Mucosa of descending colon (tissue), 3 donors: ENCODE results near the gene OBP2A. TPM values are rescaled to one million over a fixed set of nuclear protein-coding genes. Genes with fewer than 3 reads are reported as not detected.

Experiments
- ATAC-seq: fragments of 200-7000 bp; cut with Tn5 transposase; one replicate; pipeline ENCODE4 v1.9.1; 2020; ENCODE audit warnings: mild to moderate bottlenecking, moderate library complexity
- DNase-seq, 3 donors: peaks; one replicate each; pipeline ENCODE4 v3.0.0-alpha.2; 2020
- H3K36me3 ChIP-seq: fragments of 200-600 bp; one replicate; pipeline ENCODE4 v1.8.0; 2021; ENCODE audit warnings: low read depth, mild to moderate bottlenecking
- H3K4me1 ChIP-seq: fragments of 200-600 bp; one replicate; pipeline ENCODE4 v1.8.0; 2021; ENCODE audit warnings: low read depth, mild to moderate bottlenecking
- H3K4me3 ChIP-seq: fragments of 200-600 bp; one replicate; pipeline ENCODE4 v1.8.0; 2021; ENCODE audit warnings: mild to moderate bottlenecking
- H3K9me3 ChIP-seq: fragments of 200-600 bp; one replicate; pipeline ENCODE4 v1.8.0; 2021; ENCODE audit warnings: mild to moderate bottlenecking
- intact Hi-C, 2 donors: fragments of 100-400 bp; cut with DNase I in 1 of 2; cut with micrococcal nuclease in 1 of 2; formaldehyde crosslinking; loops; one replicate each; pipeline versions ENCODE4 v1.11.0 to v1.11.1; 2022; cut with DNase I, micrococcal nuclease
- total RNA-seq, 3 donors: library from RNA; stranded (reverse); fragmentation: NEBNext Ultra II Directional in 2 of 3; extraction: Animal tissue kit (Norgen Biotek cat#: 25700) in 2 of 3; gene quantifications; one replicate each; pipeline versions ENCODE4 v1.2.1 to v1.2.4, GENCODE V29; 2021 to 2023
- TF ChIP-seq, protein P1 (sequence below): fragments of 200-600 bp; IDR thresholded peaks from one replicate; pipeline ENCODE4 v1.8.0; 2022; ENCODE audit warnings: antibody characterized with exemption, mild to moderate bottlenecking
- donor health status: DM: no; HTN: no; CAD: no; lungs with moderate emphysema.
- donor health status: DM: no; HTN: no; CAD: no.
- donor health status: DM: no; HTN: yes; CAD: no.

OBP2A gene
- total RNA-seq, 3 donors from 2014 or later = not detected

DNA sequence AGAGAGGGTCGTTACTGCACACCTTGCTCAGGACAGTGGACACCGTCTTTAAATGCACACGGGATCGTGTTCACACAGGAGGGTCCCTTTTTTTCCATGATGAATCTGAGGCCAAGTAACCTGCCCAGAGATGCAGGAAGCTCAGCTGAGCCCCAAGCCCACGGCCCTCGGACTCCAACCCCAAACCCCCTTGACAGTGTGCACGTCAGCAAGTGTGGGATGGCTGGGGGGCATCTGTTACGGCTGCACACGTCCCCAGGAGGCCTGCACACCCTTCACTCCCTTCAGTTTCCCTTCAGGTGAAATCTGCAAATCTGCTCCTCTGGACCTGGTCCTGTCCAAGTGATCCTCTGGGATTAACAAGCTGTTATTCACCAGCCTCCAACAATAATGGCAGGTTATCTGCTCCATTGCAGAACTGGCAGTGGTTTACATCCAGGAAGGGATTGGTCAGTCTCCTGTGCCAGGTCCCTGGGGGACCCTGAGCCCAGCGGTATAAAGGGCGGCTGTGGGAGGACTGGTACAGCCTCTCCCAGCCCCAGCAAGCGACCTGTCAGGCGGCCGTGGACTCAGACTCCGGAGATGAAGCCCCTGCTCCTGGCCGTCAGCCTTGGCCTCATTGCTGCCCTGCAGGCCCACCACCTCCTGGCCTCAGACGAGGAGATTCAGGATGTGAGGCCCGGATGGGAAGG lies 24.9 kb upstream of the OBP2A start, which contains the start of gene LCN1:
TSS of gene LCN1 (plus strand) at position 525 of the 692 bp plus-strand sequence. CDS start at position 583, 58 bp downstream.
- no peak within 1 kb of the TSS for H3K4me3 ChIP-seq
- intact Hi-C loops = no loop called here
- H3K36me3 ChIP-seq = no peaks in the 10 kb centered on the region
- no peaks in the 10 kb centered on the region for H3K4me1 ChIP-seq
- no peak for DNase-seq
- no peaks in the 10 kb centered on the region for H3K9me3 ChIP-seq
- TF ChIP-seq, protein P1, sequence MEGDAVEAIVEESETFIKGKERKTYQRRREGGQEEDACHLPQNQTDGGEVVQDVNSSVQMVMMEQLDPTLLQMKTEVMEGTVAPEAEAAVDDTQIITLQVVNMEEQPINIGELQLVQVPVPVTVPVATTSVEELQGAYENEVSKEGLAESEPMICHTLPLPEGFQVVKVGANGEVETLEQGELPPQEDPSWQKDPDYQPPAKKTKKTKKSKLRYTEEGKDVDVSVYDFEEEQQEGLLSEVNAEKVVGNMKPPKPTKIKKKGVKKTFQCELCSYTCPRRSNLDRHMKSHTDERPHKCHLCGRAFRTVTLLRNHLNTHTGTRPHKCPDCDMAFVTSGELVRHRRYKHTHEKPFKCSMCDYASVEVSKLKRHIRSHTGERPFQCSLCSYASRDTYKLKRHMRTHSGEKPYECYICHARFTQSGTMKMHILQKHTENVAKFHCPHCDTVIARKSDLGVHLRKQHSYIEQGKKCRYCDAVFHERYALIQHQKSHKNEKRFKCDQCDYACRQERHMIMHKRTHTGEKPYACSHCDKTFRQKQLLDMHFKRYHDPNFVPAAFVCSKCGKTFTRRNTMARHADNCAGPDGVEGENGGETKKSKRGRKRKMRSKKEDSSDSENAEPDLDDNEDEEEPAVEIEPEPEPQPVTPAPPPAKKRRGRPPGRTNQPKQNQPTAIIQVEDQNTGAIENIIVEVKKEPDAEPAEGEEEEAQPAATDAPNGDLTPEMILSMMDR = no peak
- no peak for ATAC-seq

DNA sequence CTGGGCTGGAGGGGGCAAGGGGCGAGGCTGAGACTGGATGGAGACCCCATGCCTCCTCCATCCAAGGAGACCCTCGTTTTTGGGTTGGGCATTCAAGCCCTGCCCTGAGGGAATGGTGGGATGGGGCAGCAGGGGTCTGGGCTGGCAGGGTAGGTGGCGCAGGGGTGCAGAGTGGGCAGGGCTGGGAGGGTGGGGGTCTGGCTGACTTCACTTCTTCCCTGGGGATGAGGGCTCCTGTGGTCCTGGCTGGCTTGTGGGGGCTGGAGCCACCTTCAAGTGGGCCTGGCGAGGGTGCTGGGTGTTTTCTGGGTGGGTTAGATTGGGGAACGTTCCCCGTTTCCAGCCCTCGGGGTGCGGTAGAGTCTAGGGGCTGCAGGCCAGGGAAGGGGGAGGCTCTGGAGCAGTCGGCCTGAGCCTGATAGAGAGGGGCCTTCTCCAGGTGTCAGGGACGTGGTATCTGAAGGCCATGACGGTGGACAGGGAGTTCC lies 24.3 kb upstream of the OBP2A start:
- intact Hi-C loops = no loop called here
- TF ChIP-seq, protein P1 = no peak

DNA sequence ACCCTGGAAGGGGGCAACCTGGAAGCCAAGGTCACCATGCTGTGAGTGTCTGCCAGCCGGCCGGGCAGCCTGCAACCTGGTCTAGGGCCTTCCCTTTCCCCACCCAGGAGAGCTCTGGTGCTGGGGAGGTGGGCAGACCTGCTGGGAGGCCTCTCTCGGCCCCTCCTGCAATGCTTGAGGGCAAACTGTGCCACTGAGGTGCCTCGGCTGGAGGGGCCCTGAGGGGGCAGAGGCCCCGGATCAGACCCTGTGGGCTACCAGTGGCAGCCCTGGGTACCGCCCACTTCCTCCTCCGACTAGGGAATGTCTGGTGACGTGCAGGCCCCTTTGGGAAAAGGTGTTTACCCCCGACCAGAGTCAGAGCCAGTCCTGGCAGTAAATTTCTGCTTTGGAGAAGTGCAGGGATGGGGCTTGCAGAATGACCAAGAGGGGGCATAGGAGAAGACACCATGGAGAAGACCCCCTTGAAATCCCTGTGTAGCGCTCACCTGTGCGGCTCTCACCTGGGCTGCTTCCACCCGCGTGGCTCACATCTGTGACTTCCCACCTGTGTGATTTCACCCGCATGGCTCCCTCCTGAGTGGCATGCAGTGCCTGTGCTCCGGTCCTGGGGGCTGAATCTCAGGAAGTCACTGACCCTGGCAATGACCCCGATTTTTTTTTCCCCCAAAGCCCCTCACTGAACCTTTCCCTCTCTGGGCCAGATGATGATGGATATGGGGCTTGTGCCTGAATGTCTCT lies 23.6 kb upstream of the OBP2A start:
- TF ChIP-seq, protein P1 = no peak
- H3K4me1 ChIP-seq = no peaks in the 10 kb centered on the region
- DNase-seq (no peak), ATAC-seq (no peak)
- H3K4me3 ChIP-seq = no peak overlapping the region
- H3K9me3 ChIP-seq = no peaks in the 10 kb centered on the region
- intact Hi-C loops = no loop called here
- H3K36me3 ChIP-seq = no peaks in the 10 kb centered on the region

More for the DNA sequence above, 24.3 kb upstream of the OBP2A start:
- H3K9me3 ChIP-seq = no peaks in the 10 kb centered on the region
- no peak overlapping the region for H3K4me3 ChIP-seq
- no peaks in the 10 kb centered on the region for H3K36me3 ChIP-seq
- ATAC-seq = no peak
- no peak for DNase-seq
- H3K4me1 ChIP-seq = no peaks in the 10 kb centered on the region

DNA sequence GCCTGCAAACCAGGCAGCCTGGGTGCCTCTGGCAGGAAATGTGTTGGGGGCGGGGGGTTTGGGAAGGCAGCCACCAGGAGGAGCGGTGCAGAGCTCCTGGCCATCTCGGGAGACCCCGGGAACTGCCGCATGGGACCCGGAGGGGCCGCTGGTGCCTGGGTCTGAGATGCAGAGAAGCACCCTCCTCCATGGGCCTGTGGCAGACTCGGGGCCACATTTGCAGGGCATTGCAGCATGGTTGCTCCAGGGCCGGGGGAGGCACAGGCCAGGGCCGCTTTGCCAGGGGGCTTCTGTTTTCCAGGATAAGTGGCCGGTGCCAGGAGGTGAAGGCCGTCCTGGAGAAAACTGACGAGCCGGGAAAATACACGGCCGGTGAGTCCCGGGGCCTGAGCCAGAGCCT lies 23.0 kb upstream of the OBP2A start:
- H3K4me3 ChIP-seq = no peak overlapping the region

GRCh38 chr9:135523521-135524129 lies 22.3 kb upstream of the OBP2A start:
- Histone ChIP-seq H3K4me3 (no peak overlapping the region), H3K36me3 (no peaks in the 10 kb centered on the region), H3K9me3 (no peaks in the 10 kb centered on the region), H3K4me1 (no peaks in the 10 kb centered on the region)
- intact Hi-C loops = no loop called here
- DNase-seq = no peak
- no peak for ATAC-seq
- TF ChIP-seq, protein P1 = no peak

More for the DNA sequence above, 23.0 kb upstream of the OBP2A start:
- DNase-seq = no peak
- Histone ChIP-seq H3K4me1 (no peaks in the 10 kb centered on the region), H3K9me3 (no peaks in the 10 kb centered on the region), H3K36me3 (no peaks in the 10 kb centered on the region)
- no peak for ATAC-seq
- TF ChIP-seq, protein P1 = no peak
- intact Hi-C loops = no loop called here
